GM12875 (cell line): Measurements from ENCODE around the gene ARHGAP42.

Experiments used
- H3K4me3 ChIP-seq: one replicate; pipeline ENCODE4 v1.5.1; 2011; ENCODE audit warnings: low read depth, low read length, control low read depth
- TF ChIP-seq, protein P1 (sequence below): IDR thresholded peaks from 2 replicates; pipeline ENCODE4 v1.5.1; 2011; ENCODE audit warnings: low read depth, mild to moderate bottlenecking, control low read depth, inconsistent platforms, low read length, moderate library complexity, borderline replicate concordance; ENCODE audit not compliant: insufficient read depth

The ARHGAP42 gene

DNA sequence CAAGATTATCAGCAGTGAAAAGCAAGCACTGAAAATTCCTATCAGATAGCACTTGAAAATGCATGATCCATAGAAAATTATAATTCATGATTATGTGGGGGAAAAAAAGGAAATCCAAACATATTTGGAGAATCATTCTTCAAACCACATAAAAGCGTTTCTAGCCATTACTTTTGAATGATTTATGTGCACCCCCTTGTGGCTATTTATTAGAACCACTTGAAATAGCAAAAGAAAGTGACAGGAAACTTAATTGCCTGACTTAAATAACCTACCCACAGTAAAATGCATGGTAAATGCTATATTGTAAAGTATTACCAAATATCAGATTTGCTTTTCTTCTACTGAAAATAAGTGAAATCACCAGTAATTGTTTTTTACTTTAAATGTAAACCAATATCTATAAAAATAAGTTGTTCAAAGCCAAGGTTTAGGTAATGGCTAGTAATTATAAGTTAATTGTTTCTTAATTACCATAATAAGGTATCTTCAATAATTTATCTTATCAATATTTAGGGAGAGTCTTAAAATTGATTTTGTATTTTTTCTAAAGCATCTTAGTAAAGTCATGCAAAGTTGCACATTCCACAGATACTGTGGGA lies 168.5 kb downstream of the ARHGAP42 start:
- TF ChIP-seq, protein P1, sequence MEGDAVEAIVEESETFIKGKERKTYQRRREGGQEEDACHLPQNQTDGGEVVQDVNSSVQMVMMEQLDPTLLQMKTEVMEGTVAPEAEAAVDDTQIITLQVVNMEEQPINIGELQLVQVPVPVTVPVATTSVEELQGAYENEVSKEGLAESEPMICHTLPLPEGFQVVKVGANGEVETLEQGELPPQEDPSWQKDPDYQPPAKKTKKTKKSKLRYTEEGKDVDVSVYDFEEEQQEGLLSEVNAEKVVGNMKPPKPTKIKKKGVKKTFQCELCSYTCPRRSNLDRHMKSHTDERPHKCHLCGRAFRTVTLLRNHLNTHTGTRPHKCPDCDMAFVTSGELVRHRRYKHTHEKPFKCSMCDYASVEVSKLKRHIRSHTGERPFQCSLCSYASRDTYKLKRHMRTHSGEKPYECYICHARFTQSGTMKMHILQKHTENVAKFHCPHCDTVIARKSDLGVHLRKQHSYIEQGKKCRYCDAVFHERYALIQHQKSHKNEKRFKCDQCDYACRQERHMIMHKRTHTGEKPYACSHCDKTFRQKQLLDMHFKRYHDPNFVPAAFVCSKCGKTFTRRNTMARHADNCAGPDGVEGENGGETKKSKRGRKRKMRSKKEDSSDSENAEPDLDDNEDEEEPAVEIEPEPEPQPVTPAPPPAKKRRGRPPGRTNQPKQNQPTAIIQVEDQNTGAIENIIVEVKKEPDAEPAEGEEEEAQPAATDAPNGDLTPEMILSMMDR = no peak

DNA sequence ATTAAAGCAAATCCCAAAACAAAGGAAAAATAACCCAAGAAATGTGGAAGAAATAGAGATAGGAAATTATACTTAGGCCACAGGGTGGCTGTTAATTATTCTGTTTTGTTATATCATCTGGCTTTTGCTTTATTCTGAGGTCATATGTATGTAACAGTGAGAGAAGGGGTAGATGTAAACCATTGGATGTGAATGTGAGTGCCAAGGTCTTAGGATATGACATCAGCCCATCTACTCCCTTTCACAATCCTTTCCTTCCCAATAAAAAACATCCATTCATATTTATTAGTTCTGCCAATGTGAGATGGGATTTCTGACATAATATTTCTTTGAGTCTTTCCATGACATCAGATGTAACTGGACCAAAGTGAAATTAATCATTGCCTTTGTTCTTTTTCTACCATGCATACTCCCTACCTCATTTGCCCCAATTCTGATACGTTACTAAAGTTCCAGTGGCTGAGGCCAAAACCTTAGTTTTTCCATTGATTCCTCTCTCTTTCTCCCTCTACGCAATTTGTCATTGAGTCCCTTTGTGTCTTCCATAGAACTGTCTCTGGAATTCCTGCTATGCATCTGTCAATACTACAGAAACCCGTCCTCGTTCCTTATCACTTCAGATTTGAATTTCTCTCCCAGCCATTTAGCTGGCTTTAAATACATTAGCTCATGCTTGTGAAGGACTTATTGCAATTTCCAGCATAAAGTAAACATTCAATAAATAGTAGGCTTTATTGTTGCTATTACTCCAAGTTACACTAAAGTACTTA lies 170.3 kb downstream of the ARHGAP42 start:
- TF ChIP-seq, protein P1 = no peak
- no peak overlapping the region for H3K4me3 ChIP-seq

More for the DNA sequence above, 168.5 kb downstream of the ARHGAP42 start:
- no peak overlapping the region for H3K4me3 ChIP-seq

DNA sequence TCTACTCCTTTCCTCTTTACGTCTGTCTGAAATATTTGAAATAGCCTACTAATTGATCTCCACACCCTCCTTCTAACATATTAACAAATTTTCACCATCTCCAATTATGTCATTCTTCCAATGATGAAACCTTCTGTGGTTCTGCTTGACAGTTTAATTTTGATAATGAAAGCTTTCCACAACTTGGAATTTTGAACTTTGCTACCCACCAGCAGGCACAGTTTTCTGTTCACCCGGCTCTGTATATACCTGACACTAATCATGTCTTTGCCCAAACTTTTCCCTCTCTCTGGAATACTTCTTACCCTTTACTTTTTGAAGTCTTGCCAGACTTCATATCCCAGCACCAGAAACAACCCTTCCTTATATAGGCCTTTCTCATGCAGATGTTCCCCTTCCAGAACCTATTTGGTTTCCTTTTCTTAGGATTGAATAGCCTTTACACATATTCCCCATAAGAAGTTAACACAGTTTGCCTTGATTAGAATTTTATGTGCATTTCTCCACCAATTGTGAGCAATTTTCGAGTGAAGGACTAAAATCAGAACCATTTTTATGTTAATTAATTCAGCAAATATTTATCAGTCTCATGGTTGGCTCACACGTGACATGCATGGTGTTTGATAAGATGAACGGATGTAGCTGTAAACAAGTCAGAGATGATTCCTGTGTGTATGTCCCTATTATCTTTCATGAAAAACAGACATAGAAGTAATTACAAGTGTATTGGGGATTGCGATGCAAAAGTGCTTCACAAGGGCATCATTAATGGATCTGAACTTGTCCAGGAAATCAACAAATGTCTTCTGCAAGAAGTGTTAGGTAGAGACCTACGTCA lies 173.4 kb downstream of the ARHGAP42 start:
- no peak overlapping the region for H3K4me3 ChIP-seq
- TF ChIP-seq, protein P1 = no peak

DNA sequence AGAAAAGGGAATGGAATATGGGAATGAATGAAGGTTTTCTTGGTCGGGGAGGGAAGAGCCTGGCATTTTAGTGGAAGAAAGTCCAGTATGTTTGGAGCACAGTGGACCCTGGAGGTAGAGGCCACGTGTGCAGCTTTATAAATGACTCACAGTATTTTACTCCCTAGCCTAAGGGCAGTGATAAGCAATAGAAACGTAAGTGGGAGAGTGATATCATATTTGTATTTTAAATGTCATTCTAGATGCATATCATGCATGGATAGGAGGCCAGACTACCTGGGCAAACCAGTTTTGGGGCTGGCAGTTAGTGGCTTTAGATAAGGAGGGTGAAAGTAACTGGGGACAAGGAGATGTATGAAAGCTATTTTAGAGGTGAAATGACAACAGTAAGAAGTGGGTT lies 174.1 kb downstream of the ARHGAP42 start:
- H3K4me3 ChIP-seq = no peak overlapping the region
- TF ChIP-seq, protein P1 = no peak

DNA sequence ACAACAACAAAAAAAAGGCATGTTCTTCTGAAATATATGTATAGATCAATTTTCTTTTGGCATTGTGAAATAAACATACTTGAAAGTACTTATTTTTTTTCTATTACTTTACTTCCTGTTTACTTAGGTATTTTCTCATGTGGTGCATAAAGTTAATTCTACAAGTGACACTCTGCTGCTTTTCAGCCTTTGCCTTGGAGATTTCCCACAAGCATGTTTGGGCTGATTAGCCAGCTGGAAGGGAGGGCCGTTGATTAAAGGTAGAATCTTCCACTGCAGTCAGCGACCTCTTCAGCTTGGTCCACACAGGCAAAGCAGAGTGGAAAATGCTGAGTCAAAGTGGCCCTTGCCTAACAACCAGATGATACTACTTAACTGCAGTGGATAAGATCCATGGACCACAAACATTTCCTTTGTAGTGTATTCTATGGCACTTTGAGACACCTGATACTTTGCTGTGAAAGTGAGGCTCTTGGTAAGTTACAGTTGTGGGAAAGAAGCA lies 176.0 kb downstream of the ARHGAP42 start:
- H3K4me3 ChIP-seq = no peak overlapping the region
- TF ChIP-seq, protein P1 = no peak

DNA sequence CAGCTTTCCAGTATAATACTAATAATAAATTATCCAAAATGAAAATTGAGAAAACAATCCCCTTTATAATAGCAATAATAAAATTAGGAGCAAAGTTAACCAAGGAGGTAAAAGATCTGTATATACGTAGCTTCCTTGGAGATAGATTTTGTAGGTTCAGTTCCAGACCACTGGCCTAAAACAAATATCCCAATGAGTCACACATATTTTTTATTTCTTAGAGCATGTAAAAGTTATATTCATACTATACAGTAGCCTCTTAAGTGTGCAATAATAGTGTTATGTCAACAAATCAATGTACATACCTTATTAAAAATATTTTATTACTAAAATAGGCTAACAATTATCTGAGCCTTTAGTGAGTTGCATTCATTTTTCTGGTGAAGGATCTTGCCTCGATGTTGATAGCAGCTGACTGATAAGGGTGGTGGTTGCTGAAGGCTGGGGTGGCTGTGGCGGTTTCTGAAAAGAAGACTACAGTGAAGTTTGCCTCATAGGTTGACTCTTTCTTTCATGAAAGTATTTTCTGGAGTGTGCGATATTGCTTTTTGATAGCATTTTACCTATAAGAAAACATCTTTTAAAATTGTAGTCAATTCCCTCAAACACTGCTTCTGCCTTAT lies 178.5 kb downstream of the ARHGAP42 start:
- TF ChIP-seq, protein P1 = no peak
- no peak overlapping the region for H3K4me3 ChIP-seq
